Brain microvascular endothelial cell (primary cell): ENCODE measurements around the gene ARHGEF4.

Source experiments
- DNase-seq: peaks from one replicate; pipeline ENCODE4 v3.0.0-alpha.2; 2020
- H3K27ac ChIP-seq: fragments of 250-450 bp; sonication (Bioruptor Pico); 2 replicates; pipeline ENCODE4 v1.5.1; 2020; ENCODE audit warnings: mild to moderate bottlenecking, moderate library complexity
- H3K27me3 ChIP-seq: fragments of 250-450 bp; sonication (Bioruptor Pico); replicated peaks from 2 replicates; pipeline ENCODE4 v1.5.1; 2020; ENCODE audit warnings: mild to moderate bottlenecking
- H3K36me3 ChIP-seq: fragments of 250-450 bp; sonication (Bioruptor Pico); replicated peaks from 2 replicates; pipeline ENCODE4 v1.5.1; 2020; ENCODE audit warnings: mild to moderate bottlenecking
- H3K4me3 ChIP-seq: 2 replicates; pipeline ENCODE4 v1.5.1; 2011; ENCODE audit warnings: low read depth, mild to moderate bottlenecking, control low read depth, low read length, moderate library complexity
- in situ Hi-C: cut with HindIII; loops from 2 replicates; pipeline ENCODE4 v1.10.0; 2017; ENCODE audit warnings: low sequenced_read_pairs, low pct_ligation_motif_present
- TF ChIP-seq, protein P1 (sequence below): IDR thresholded peaks from 2 replicates; pipeline ENCODE4 v1.5.1; 2011; ENCODE audit warnings: low read depth, mild to moderate bottlenecking, moderate library complexity, low read length, control low read depth, inconsistent platforms; ENCODE audit errors: missing control alignments

ARHGEF4 gene

DNA sequence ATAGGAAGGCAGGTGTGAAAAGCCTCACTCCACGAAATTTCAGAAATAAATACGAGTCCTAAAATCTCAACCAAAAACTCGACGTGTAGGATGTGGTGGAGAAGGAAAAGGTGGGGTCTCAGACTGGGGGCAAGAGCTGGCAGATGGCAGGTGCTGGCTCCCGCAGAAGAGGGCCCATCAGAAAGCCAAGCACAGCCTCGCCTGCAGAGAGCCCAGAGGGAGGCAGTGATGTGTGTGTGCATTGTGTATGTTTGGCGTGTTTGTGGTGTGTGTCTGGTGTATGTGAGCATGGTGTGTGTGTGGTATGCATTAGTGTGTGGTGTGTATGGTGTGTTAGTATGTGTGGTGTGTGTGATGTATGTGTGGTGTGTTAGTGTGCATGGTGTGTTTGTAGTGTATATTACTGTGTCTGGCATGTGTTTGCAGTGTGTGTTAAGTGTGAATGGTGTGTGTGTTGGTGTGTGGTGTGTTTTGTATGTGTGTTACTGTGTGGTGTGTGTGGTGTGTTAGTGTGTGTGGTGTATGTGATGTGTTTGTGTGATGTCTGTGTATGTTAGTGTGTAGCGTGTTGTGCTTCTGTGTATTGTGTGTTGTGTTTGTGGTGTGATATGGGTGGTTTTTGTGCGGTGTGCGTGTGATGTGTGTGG lies 140.0 kb downstream of the ARHGEF4 start:
- Histone ChIP-seq H3K4me3 (no peak overlapping the region), H3K27ac (no peak overlapping the region), H3K36me3 (no peaks in the 10 kb centered on the region), H3K27me3 (no peaks in the 10 kb centered on the region)
- in situ Hi-C loops = no loop called here
- DNase-seq = no peak
- TF ChIP-seq, protein P1, sequence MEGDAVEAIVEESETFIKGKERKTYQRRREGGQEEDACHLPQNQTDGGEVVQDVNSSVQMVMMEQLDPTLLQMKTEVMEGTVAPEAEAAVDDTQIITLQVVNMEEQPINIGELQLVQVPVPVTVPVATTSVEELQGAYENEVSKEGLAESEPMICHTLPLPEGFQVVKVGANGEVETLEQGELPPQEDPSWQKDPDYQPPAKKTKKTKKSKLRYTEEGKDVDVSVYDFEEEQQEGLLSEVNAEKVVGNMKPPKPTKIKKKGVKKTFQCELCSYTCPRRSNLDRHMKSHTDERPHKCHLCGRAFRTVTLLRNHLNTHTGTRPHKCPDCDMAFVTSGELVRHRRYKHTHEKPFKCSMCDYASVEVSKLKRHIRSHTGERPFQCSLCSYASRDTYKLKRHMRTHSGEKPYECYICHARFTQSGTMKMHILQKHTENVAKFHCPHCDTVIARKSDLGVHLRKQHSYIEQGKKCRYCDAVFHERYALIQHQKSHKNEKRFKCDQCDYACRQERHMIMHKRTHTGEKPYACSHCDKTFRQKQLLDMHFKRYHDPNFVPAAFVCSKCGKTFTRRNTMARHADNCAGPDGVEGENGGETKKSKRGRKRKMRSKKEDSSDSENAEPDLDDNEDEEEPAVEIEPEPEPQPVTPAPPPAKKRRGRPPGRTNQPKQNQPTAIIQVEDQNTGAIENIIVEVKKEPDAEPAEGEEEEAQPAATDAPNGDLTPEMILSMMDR = no peak

DNA sequence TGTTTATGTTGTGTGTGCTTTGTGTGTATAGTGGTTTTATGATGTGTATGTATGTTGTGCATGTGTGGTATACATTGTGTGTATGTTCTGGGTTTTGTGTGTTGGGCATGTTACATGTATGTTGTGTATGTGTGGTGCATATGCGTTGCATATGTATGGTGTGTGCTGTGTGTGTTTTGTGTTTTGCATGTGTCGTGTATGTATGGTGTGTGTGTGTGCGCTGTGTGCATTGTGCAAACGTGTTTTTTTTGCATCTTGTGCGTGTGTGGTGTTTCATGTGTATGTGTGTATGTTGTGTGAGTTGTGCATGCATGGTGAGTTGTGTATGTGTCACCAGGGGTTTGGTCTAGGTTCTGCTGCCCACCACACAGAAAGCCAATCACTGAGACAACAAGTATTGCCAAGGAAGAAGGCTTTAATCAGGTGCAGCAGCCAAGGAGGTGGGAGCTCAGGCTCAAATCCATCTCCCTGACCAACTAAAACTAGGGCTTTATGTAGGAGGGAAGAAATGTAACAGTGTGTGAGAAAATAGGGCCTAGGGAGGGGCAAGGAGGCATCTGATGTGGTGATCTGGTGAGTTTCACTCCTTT lies 140.8 kb downstream of the ARHGEF4 start:
- in situ Hi-C loops = no loop called here
- TF ChIP-seq, protein P1 = no peak
- no peak overlapping the region for H3K4me3 ChIP-seq
- no peaks in the 10 kb centered on the region for H3K27me3 ChIP-seq
- no peaks in the 10 kb centered on the region for H3K36me3 ChIP-seq
- no peak overlapping the region for H3K27ac ChIP-seq
- no peak for DNase-seq

DNA sequence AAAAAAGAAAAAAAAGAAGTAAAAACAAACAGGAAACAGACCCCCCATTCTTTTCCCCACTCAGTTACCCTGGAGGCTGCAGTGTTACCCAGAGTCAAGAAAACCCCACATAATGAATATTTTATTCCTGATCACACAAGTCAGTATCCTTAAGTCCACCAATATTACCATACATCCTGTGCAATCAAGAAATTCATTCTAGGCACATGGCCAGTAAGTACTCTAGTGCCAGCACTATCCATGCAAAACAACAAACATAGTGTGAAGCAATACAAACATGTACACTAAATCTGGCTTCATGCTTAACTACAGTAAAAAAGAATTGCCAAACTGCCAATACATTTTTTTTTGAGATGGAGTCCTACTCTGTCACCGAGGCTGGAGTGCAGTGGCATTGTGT lies 145.0 kb downstream of the ARHGEF4 start:
- Histone ChIP-seq H3K27ac (no peak overlapping the region), H3K36me3 (no peaks in the 10 kb centered on the region), H3K27me3 (no peaks in the 10 kb centered on the region), H3K4me3 (no peak overlapping the region)
- TF ChIP-seq, protein P1 = no peak
- no peak for DNase-seq
- in situ Hi-C loops = no loop called here

DNA sequence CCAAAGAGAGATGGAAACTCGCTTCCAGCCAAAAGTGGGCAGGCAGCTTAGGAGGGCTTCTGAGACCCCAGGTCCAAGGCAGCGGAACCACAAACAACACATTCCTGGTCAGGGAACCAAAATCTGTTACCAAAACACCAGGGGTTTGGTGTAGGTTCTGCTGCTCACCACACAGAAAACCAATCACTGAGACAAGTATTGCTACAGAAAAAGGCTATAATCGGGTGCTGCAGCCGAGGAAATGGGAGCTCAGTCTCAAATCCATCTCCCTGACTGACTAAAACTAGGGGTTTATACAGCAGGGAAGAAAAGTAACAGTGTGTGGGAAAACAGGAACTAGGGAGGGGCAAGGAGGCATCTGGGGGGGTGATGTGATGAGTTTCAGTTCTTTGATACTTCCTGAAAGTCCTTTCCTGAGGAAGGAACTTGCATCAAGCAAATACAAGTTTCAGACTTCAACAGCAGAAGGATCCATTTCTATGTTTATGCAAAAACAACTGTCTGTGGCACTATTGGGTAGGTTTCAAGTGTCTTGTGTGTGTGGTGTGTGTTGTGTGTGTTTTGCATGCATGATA lies 148.6 kb downstream of the ARHGEF4 start:
- Histone ChIP-seq H3K27ac (no peak overlapping the region), H3K4me3 (no peak overlapping the region), H3K27me3 (no peaks in the 10 kb centered on the region), H3K36me3 (no peaks in the 10 kb centered on the region)
- in situ Hi-C loops = no loop called here
- DNase-seq = no peak
- TF ChIP-seq, protein P1 = no peak

DNA sequence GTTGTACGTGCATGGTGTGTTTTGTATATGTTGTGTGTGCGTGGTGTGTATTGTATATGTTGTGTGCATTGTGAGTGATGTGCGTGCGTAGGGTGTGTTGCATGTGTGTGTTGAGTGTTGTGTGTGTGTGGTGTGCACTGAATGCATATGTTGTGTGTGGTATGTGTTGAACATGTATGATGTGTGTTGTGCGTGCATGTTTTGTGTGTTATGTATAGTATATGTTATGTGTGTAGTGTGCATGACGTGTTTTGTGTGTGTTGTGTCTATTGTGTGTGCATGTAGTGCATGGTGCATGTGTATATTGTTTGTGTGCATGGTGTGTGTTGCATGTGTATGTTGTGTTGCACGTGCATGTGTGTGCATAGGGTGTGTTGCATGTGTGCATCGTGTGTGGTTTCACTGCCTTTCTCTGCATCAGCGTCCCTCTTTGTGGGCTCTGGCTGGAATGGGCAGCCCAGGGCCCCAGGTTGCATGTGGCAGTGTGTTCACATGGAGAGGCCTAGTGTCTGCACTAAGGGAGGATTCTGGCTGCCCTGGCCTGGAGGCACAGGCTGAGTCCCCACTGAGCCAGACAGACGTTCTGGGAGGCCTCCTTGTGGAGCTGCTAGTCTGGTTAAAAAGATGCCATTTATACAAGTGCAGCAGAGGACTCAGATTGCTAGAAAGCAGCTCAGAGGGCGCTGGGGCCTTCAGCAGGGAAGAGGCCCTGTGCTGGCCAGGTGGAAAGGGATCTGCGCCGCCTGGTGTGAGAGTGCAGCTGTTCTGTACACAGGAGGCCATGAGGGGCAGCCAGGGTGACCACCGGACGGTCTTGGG lies 149.3 kb downstream of the ARHGEF4 start:
- Histone ChIP-seq H3K27ac (no peak overlapping the region), H3K36me3 (no peaks in the 10 kb centered on the region), H3K27me3 (no peaks in the 10 kb centered on the region), H3K4me3 (no peak overlapping the region)
- TF ChIP-seq, protein P1 = no peak
- in situ Hi-C loops = no loop called here
- no peak for DNase-seq
